A673 (cell line): ENCODE results near the gene TES. TPM values are rescaled to one million over a fixed set of nuclear protein-coding genes. Genes with fewer than 3 reads are reported as not detected.

Source experiments
- BruUV-seq: library from RNA; stranded (reverse); fragments of 400-500 nt; replicated peaks from 2 replicates; lab custom pipeline; 2021; lab: Mats Ljungman, UMichigan
- CTCF ChIA-PET: fragments of 300-600 bp; sonication (Branson Sonifier 250); formaldehyde crosslinking; loops from one replicate; lab custom pipeline; 2022; ENCODE audit warnings: antibody characterized with exemption; lab: Charles Lee
- POLR2A ChIA-PET: fragments of 300-600 bp; sonication (Branson Sonifier 250); formaldehyde crosslinking; loops from one replicate; lab custom pipeline; 2022; ENCODE audit warnings: antibody characterized with exemption; ENCODE audit not compliant: low non-redundant PET; lab: Charles Lee
- DNase-seq: peaks from one replicate; pipeline ENCODE4 v3.0.0-alpha.2; 2015; ENCODE audit warnings: low spot score
- H3K27ac ChIP-seq: fragments of 200-600 bp; sonication (generic); 2 replicates; pipeline ENCODE4 v1.5.1; 2016; ENCODE audit warnings: mixed run types, low read depth, mild to moderate bottlenecking, mixed read lengths, antibody characterized with exemption, low read length; ENCODE audit not compliant: poor library complexity, severe bottlenecking
- H3K27me3 ChIP-seq: fragments of 200-600 bp; sonication (generic); replicated peaks from 2 replicates; pipeline ENCODE4 v1.6.1; 2017; ENCODE audit warnings: mixed run types, low read depth, mild to moderate bottlenecking, mixed read lengths, antibody characterized with exemption, low read length; ENCODE audit not compliant: insufficient read depth, poor library complexity
- H3K36me3 ChIP-seq: fragments of 200-600 bp; sonication (generic); 2 replicates; pipeline ENCODE4 v1.6.1; 2016; ENCODE audit warnings: mixed run types, mild to moderate bottlenecking, mixed read lengths, antibody characterized with exemption, low read length; ENCODE audit not compliant: insufficient read depth, poor library complexity, severe bottlenecking
- H3K4me1 ChIP-seq: fragments of 200-600 bp; sonication (generic); 2 replicates; pipeline ENCODE4 v1.6.1; 2017; ENCODE audit warnings: mixed run types, mild to moderate bottlenecking, mixed read lengths, antibody characterized with exemption, low read length; ENCODE audit not compliant: insufficient read depth, poor library complexity, severe bottlenecking
- H3K4me3 ChIP-seq: fragments of 200-600 bp; sonication (generic); 2 replicates; pipeline ENCODE4 v1.5.1; 2016; ENCODE audit warnings: low read depth, mixed run types, mild to moderate bottlenecking, mixed read lengths, low read length; ENCODE audit not compliant: poor library complexity, severe bottlenecking
- H3K9me3 ChIP-seq: fragments of 200-600 bp; sonication (generic); 2 replicates; pipeline ENCODE4 v1.6.1; 2016; ENCODE audit warnings: mixed run types, low read depth, mild to moderate bottlenecking, mixed read lengths, antibody characterized with exemption, low read length; ENCODE audit not compliant: poor library complexity, severe bottlenecking
- CTCF ChIP-seq: fragments of 300-800, 200-600 bp; sonication (generic); conservative IDR thresholded peaks from 2 replicates; pipeline ENCODE4 v1.5.1; 2017; ENCODE audit warnings: low read depth, mild to moderate bottlenecking, antibody characterized with exemption, low read length, moderate library complexity, mixed read lengths
- EZH2 ChIP-seq: fragments of 200-600 bp; sonication (generic); IDR thresholded peaks from 2 replicates; pipeline ENCODE4 v1.6.1; 2017; ENCODE audit warnings: borderline replicate concordance, low read depth, mild to moderate bottlenecking, mixed read lengths, antibody characterized with exemption, low read length; ENCODE audit not compliant: poor library complexity, severe bottlenecking
- intact Hi-C: fragments of 100-400 bp; cut with micrococcal nuclease; formaldehyde crosslinking; loops from one replicate; pipeline ENCODE4 v1.10.0; 2022; ENCODE audit not compliant: unreplicated experiment
- total RNA-seq: library from RNA; stranded (reverse); gene quantifications from 2 replicates; pipeline ENCODE4 v1.2.3, GENCODE V29; 2021

The TES gene
- total RNA-seq, 1 experiment from 2014 or later, result 121 TPM

DNA sequence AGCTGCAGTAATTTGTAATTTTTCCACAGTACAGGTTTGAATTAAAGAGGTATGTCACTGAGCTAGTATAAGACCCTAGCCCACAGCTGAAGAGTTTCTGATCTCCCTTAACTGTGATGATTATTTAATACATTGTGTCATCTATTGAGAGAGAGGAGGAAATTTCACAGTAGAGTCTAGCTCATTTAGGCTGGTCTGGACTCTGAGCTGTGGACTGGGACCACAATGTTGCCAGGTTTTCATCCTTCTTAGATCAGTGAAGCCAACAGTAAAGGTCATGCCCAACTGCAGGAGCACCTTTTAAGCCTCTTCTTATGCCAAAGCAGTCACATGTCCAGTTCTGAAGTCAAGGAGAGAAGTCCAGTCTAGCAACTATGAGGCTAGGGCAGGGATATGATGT is 8.9 kb downstream of the TES start:
- CTCF ChIA-PET, result no interaction called here
- TF ChIP-seq EZH2 (no peak), CTCF (no peak)
- POLR2A ChIA-PET, result interaction anchor here (1.1 kb wide), 1 partner anchor 8 kb away, joined by 3 read pairs; no protein-coding TSS in a partner anchor
- Histone ChIP-seq H3K4me1 (peaks cover 97% of the 10 kb centered on the region), H3K36me3 (no peaks in the 10 kb centered on the region), H3K27ac (peak overlapping the region; percentile 22), H3K9me3 (no peaks in the 10 kb centered on the region), H3K4me3 (no peak overlapping the region), H3K27me3 (no peaks in the 10 kb centered on the region)
- DNase-seq, result no peak
- BruUV-seq, result no TSS peak
- intact Hi-C loops, result no loop called here

DNA sequence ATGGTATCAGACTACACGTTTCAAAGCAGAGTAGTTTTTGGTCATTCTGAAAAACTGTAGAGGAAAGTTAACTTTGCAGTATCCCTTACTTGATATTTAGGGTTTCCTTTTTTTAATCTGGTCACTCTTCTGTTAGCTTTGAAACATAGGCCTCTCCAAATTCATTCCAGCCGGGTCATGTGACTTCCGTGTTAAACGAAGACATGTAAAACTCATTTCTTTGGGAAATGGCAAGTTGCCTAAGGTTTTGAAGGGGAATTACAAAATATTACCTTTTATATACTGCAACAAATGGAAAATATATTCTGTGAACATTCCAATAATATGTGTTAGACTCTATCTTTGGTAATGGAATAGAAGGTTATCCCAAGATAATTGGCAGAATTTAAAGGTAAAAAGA is 9.5 kb downstream of the TES start:
- Histone ChIP-seq H3K9me3 (no peaks in the 10 kb centered on the region), H3K4me3 (no peak overlapping the region), H3K27ac (peak overlapping the region; percentile 22), H3K4me1 (peaks cover 97% of the 10 kb centered on the region), H3K36me3 (no peaks in the 10 kb centered on the region), H3K27me3 (no peaks in the 10 kb centered on the region)
- DNase-seq, result no peak
- intact Hi-C loops, result no loop called here
- no TSS peak for BruUV-seq
- ChIA-PET CTCF (no interaction called here), POLR2A (interaction anchor here (1.1 kb wide), 1 partner anchor 9 kb away, joined by 3 read pairs; no protein-coding TSS in a partner anchor)
- TF ChIP-seq CTCF, result no peak
- TF ChIP-seq EZH2, result no peak

- Histone ChIP-seq H3K4me1 (peaks cover 97% of the 10 kb centered on the region), H3K36me3 (no peaks in the 10 kb centered on the region), H3K27ac (peak overlapping the region; percentile 72), H3K9me3 (no peaks in the 10 kb centered on the region), H3K4me3 (peak overlapping the region; percentile 33), H3K27me3 (no peaks in the 10 kb centered on the region)
- BruUV-seq, result no TSS peak
- no peak for TF ChIP-seq CTCF
- TF ChIP-seq EZH2, result no peak
- intact Hi-C loops, result no loop called here
- peak; percentile 79 for DNase-seq
- ChIA-PET CTCF (no interaction called here), POLR2A (interaction anchor here (0.8 kb wide), 1 partner anchor 49 kb away, joined by 3 read pairs; no protein-coding TSS in a partner anchor)
Observed at GRCh38 chr7:116222501-116222900, 12.2 kb downstream of the TES start.
